WTC11 (cell line): ENCODE data around the gene TRDMT1. TPM values are rescaled to one million over a fixed set of nuclear protein-coding genes. Genes with fewer than 3 reads are reported as not detected.

Experiments
- ATAC-seq: fragments of 200-7000 bp; cut with Tn5 transposase; 2 replicates; pipeline ENCODE4 v1.10.0; 2021; ENCODE audit warnings: mild to moderate bottlenecking, moderate library complexity
- CTCF ChIA-PET: fragments of 300-600 bp; sonication (Branson Sonifier 250); formaldehyde crosslinking; loops from one replicate; lab custom pipeline; 2021; ENCODE audit warnings: antibody characterized with exemption; lab: Charles Lee
- POLR2A ChIA-PET: fragments of 350-600 bp; sonication (Branson Sonifier 250); formaldehyde crosslinking; loops from one replicate; lab custom pipeline; 2021; ENCODE audit warnings: antibody characterized with exemption; lab: Charles Lee
- DNase-seq: peaks from one replicate; pipeline ENCODE4 v3.0.0; 2021; ENCODE audit warnings: low spot score
- H3K27ac Mint-ChIP-seq: 2 replicates; pipeline ENCODE4 v1.8.0; 2021; ENCODE audit warnings: mixed read lengths
- H3K27me3 Mint-ChIP-seq: 2 replicates; pipeline ENCODE4 v1.8.0; 2021; ENCODE audit warnings: low read depth, mild to moderate bottlenecking, moderate library complexity, mixed read lengths
- H3K36me3 Mint-ChIP-seq: 2 replicates; pipeline ENCODE4 v1.8.0; 2021; ENCODE audit warnings: mixed read lengths
- H3K4me1 Mint-ChIP-seq: 2 replicates; pipeline ENCODE4 v1.8.0; 2022; ENCODE audit warnings: mixed read lengths
- H3K4me3 Mint-ChIP-seq: 2 replicates; pipeline ENCODE4 v1.8.0; 2021; ENCODE audit warnings: mild to moderate bottlenecking, moderate library complexity, mixed read lengths
- H3K9me3 Mint-ChIP-seq: 2 replicates; pipeline ENCODE4 v1.8.0; 2021; ENCODE audit warnings: mixed read lengths
- CREB1 ChIP-seq: sonication (generic); formaldehyde crosslinking; IDR thresholded peaks from 2 replicates; pipeline ENCODE4 v1.8.0; 2023; ENCODE audit warnings: mild to moderate bottlenecking, missing genetic modification reagents
- FOXJ3 ChIP-seq: sonication (generic); formaldehyde crosslinking; IDR thresholded peaks from 2 replicates; pipeline ENCODE4 v1.9.0; 2021; ENCODE audit warnings: missing genetic modification reagents, mild to moderate bottlenecking, borderline replicate concordance
- IRF2 ChIP-seq: sonication (generic); formaldehyde crosslinking; IDR thresholded peaks from 2 replicates; pipeline ENCODE4 v1.8.0; 2022; ENCODE audit warnings: low read depth, missing genetic modification reagents, borderline replicate concordance
- MXD4 ChIP-seq: fragments of 250-450 bp; sonication (Bioruptor Pico); IDR thresholded peaks from 2 replicates; pipeline ENCODE4 v1.8.0; 2021; ENCODE audit warnings: mild to moderate bottlenecking, moderate library complexity, borderline replicate concordance
- MYBL2 ChIP-seq: sonication (generic); formaldehyde crosslinking; IDR thresholded peaks from 2 replicates; pipeline ENCODE4 v1.8.1; 2023; ENCODE audit warnings: mild to moderate bottlenecking, moderate library complexity, missing genetic modification reagents
- SMAD4 ChIP-seq: sonication (generic); formaldehyde crosslinking; IDR thresholded peaks from 2 replicates; pipeline ENCODE4 v1.8.0; 2022; ENCODE audit warnings: mild to moderate bottlenecking, missing genetic modification reagents
- ZNF263 ChIP-seq: sonication (generic); formaldehyde crosslinking; IDR thresholded peaks from 2 replicates; pipeline ENCODE4 v1.8.1; 2022; ENCODE audit warnings: low read depth, mild to moderate bottlenecking, moderate library complexity, missing genetic modification reagents
- ZNF671 ChIP-seq: fragments of 250-450 bp; sonication (Bioruptor Pico); IDR thresholded peaks from 2 replicates; pipeline ENCODE4 v1.8.0; 2021; ENCODE audit warnings: mild to moderate bottlenecking
- total RNA-seq: library from RNA; stranded (reverse); gene quantifications from 3 replicates; pipeline ENCODE4 v1.2.3, GENCODE V29; 2021
- TF ChIP-seq, protein P1 (sequence below): sonication (generic); formaldehyde crosslinking; IDR thresholded peaks from 2 replicates; pipeline ENCODE4 v1.8.1; 2022; ENCODE audit warnings: missing genetic modification reagents, borderline replicate concordance
- TF ChIP-seq, protein P2 (sequence below): sonication (generic); formaldehyde crosslinking; IDR thresholded peaks from 2 replicates; pipeline ENCODE4 v1.8.1; 2023; ENCODE audit warnings: mild to moderate bottlenecking, missing genetic modification reagents, borderline replicate concordance
- TF ChIP-seq, protein P3 (sequence below): sonication (generic); formaldehyde crosslinking; IDR thresholded peaks from 2 replicates; pipeline ENCODE4 v1.8.0; 2023; ENCODE audit warnings: missing genetic modification reagents, mild to moderate bottlenecking, borderline replicate concordance
- TF ChIP-seq, protein P4 (sequence below): sonication (generic); formaldehyde crosslinking; IDR thresholded peaks from 2 replicates; pipeline ENCODE4 v1.8.0; 2022; ENCODE audit warnings: missing genetic modification reagents
- TF ChIP-seq, protein P5 (sequence below): sonication (generic); formaldehyde crosslinking; IDR thresholded peaks from 2 replicates; pipeline ENCODE4 v1.8.0; 2022; ENCODE audit warnings: mild to moderate bottlenecking, missing genetic modification reagents
- TF ChIP-seq, protein P6 (sequence below): sonication (generic); formaldehyde crosslinking; conservative IDR thresholded peaks from 2 replicates; pipeline ENCODE4 v1.8.1; 2023; ENCODE audit warnings: mild to moderate bottlenecking, low read depth, missing genetic modification reagents, moderate library complexity
- TF ChIP-seq, protein P7 (sequence below): sonication (generic); formaldehyde crosslinking; IDR thresholded peaks from 2 replicates; pipeline ENCODE4 v1.8.1; 2022; ENCODE audit warnings: mild to moderate bottlenecking, moderate library complexity, missing genetic modification reagents

Gene TRDMT1
- total RNA-seq, 1 experiment from 2014 or later: 11.7 TPM

DNA sequence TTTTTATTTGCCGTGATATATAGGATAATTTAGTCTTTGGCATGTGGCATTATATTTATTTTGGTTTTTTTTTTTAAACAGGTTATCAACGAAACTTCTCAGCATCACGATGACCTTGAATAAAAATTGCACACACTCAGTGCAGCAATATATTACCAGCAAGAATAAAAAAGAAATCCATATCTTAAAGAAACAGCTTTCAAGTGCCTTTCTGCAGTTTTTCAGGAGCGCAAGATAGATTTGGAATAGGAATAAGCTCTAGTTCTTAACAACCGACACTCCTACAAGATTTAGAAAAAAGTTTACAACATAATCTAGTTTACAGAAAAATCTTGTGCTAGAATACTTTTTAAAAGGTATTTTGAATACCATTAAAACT is 35.7 kb upstream of the TRDMT1 start (continued):
- TF ChIP-seq, protein P1, sequence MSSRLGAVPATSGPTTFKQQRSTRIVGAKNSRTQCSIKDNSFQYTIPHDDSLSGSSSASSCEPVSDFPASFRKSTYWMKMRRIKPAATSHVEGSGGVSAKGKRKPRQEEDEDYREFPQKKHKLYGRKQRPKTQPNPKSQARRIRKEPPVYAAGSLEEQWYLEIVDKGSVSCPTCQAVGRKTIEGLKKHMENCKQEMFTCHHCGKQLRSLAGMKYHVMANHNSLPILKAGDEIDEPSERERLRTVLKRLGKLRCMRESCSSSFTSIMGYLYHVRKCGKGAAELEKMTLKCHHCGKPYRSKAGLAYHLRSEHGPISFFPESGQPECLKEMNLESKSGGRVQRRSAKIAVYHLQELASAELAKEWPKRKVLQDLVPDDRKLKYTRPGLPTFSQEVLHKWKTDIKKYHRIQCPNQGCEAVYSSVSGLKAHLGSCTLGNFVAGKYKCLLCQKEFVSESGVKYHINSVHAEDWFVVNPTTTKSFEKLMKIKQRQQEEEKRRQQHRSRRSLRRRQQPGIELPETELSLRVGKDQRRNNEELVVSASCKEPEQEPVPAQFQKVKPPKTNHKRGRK (CRISPR knock-in tag): no peak
- TF ChIP-seq, protein P2, sequence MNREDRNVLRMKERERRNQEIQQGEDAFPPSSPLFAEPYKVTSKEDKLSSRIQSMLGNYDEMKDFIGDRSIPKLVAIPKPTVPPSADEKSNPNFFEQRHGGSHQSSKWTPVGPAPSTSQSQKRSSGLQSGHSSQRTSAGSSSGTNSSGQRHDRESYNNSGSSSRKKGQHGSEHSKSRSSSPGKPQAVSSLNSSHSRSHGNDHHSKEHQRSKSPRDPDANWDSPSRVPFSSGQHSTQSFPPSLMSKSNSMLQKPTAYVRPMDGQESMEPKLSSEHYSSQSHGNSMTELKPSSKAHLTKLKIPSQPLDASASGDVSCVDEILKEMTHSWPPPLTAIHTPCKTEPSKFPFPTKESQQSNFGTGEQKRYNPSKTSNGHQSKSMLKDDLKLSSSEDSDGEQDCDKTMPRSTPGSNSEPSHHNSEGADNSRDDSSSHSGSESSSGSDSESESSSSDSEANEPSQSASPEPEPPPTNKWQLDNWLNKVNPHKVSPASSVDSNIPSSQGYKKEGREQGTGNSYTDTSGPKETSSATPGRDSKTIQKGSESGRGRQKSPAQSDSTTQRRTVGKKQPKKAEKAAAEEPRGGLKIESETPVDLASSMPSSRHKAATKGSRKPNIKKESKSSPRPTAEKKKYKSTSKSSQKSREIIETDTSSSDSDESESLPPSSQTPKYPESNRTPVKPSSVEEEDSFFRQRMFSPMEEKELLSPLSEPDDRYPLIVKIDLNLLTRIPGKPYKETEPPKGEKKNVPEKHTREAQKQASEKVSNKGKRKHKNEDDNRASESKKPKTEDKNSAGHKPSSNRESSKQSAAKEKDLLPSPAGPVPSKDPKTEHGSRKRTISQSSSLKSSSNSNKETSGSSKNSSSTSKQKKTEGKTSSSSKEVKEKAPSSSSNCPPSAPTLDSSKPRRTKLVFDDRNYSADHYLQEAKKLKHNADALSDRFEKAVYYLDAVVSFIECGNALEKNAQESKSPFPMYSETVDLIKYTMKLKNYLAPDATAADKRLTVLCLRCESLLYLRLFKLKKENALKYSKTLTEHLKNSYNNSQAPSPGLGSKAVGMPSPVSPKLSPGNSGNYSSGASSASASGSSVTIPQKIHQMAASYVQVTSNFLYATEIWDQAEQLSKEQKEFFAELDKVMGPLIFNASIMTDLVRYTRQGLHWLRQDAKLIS (CRISPR knock-in tag): no peak
- no peak for TF ChIP-seq IRF2 (CRISPR knock-in tag)

DNA sequence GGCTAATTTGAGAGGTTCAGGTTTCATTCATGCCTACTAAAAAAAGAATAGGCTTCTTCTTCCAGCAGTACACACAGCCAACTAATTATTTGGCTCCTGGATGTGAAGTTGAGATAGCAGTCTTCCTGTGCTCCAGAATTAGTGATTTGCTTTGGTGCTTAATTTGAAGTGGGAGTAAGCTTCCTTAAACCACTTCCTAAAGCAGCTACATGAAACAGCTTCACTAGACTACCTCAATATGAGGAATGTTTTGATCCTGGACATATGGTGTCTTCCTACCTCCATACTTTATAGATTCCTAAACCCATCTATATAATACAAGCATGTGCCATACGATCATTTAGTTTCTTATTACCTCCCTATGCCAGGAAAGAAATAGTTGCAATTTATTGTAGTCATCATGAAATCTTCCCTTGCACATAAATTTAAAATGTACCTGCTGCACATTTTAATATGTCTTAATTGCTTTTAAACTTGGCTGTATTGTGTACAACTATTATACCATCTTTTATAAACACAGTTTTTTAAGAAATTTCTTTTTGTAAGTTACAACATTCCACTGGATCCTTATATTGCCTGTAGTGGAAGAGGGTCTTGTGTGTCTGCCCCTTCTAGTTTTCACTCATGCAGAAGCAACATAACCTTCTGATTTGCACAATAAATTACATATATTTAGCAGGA is 35.1 kb upstream of the TRDMT1 start:
- CTCF ChIA-PET: no interaction called here
- ATAC-seq (no peak), DNase-seq (no peak)
- Mint-ChIP-seq H3K4me3 (no peak overlapping the region), H3K27me3 (no peaks in the 10 kb centered on the region), H3K4me1 (peaks cover 7% of the 10 kb centered on the region; the same call in 1 of the 2 replicates), H3K9me3 (0 out of 2 replicates have a peak, but pooled peaks cover 6% of the 10 kb centered on the region), H3K27ac (no peak overlapping the region), H3K36me3 (peaks cover 29% of the 10 kb centered on the region)
- POLR2A ChIA-PET: no interaction called here
- TF ChIP-seq CREB1 (CRISPR knock-in tag): no peak
- no peak for TF ChIP-seq MXD4 (CRISPR knock-in tag)
- TF ChIP-seq MYBL2 (CRISPR knock-in tag): no peak
- TF ChIP-seq, protein P3, sequence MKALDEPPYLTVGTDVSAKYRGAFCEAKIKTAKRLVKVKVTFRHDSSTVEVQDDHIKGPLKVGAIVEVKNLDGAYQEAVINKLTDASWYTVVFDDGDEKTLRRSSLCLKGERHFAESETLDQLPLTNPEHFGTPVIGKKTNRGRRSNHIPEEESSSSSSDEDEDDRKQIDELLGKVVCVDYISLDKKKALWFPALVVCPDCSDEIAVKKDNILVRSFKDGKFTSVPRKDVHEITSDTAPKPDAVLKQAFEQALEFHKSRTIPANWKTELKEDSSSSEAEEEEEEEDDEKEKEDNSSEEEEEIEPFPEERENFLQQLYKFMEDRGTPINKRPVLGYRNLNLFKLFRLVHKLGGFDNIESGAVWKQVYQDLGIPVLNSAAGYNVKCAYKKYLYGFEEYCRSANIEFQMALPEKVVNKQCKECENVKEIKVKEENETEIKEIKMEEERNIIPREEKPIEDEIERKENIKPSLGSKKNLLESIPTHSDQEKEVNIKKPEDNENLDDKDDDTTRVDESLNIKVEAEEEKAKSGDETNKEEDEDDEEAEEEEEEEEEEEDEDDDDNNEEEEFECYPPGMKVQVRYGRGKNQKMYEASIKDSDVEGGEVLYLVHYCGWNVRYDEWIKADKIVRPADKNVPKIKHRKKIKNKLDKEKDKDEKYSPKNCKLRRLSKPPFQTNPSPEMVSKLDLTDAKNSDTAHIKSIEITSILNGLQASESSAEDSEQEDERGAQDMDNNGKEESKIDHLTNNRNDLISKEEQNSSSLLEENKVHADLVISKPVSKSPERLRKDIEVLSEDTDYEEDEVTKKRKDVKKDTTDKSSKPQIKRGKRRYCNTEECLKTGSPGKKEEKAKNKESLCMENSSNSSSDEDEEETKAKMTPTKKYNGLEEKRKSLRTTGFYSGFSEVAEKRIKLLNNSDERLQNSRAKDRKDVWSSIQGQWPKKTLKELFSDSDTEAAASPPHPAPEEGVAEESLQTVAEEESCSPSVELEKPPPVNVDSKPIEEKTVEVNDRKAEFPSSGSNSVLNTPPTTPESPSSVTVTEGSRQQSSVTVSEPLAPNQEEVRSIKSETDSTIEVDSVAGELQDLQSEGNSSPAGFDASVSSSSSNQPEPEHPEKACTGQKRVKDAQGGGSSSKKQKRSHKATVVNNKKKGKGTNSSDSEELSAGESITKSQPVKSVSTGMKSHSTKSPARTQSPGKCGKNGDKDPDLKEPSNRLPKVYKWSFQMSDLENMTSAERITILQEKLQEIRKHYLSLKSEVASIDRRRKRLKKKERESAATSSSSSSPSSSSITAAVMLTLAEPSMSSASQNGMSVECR (CRISPR knock-in tag): no peak
- TF ChIP-seq, protein P4, sequence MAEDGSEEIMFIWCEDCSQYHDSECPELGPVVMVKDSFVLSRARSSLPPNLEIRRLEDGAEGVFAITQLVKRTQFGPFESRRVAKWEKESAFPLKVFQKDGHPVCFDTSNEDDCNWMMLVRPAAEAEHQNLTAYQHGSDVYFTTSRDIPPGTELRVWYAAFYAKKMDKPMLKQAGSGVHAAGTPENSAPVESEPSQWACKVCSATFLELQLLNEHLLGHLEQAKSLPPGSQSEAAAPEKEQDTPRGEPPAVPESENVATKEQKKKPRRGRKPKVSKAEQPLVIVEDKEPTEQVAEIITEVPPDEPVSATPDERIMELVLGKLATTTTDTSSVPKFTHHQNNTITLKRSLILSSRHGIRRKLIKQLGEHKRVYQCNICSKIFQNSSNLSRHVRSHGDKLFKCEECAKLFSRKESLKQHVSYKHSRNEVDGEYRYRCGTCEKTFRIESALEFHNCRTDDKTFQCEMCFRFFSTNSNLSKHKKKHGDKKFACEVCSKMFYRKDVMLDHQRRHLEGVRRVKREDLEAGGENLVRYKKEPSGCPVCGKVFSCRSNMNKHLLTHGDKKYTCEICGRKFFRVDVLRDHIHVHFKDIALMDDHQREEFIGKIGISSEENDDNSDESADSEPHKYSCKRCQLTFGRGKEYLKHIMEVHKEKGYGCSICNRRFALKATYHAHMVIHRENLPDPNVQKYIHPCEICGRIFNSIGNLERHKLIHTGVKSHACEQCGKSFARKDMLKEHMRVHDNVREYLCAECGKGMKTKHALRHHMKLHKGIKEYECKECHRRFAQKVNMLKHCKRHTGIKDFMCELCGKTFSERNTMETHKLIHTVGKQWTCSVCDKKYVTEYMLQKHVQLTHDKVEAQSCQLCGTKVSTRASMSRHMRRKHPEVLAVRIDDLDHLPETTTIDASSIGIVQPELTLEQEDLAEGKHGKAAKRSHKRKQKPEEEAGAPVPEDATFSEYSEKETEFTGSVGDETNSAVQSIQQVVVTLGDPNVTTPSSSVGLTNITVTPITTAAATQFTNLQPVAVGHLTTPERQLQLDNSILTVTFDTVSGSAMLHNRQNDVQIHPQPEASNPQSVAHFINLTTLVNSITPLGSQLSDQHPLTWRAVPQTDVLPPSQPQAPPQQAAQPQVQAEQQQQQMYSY (CRISPR knock-in tag): no peak
- TF ChIP-seq, protein P5, sequence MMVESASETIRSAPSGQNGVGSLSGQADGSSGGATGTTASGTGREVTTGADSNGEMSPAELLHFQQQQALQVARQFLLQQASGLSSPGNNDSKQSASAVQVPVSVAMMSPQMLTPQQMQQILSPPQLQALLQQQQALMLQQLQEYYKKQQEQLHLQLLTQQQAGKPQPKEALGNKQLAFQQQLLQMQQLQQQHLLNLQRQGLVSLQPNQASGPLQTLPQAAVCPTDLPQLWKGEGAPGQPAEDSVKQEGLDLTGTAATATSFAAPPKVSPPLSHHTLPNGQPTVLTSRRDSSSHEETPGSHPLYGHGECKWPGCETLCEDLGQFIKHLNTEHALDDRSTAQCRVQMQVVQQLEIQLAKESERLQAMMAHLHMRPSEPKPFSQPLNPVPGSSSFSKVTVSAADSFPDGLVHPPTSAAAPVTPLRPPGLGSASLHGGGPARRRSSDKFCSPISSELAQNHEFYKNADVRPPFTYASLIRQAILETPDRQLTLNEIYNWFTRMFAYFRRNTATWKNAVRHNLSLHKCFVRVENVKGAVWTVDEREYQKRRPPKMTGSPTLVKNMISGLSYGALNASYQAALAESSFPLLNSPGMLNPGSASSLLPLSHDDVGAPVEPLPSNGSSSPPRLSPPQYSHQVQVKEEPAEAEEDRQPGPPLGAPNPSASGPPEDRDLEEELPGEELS (CRISPR knock-in tag): no peak
- no peak for TF ChIP-seq ZNF263 (CRISPR knock-in tag)
- TF ChIP-seq, protein P6, sequence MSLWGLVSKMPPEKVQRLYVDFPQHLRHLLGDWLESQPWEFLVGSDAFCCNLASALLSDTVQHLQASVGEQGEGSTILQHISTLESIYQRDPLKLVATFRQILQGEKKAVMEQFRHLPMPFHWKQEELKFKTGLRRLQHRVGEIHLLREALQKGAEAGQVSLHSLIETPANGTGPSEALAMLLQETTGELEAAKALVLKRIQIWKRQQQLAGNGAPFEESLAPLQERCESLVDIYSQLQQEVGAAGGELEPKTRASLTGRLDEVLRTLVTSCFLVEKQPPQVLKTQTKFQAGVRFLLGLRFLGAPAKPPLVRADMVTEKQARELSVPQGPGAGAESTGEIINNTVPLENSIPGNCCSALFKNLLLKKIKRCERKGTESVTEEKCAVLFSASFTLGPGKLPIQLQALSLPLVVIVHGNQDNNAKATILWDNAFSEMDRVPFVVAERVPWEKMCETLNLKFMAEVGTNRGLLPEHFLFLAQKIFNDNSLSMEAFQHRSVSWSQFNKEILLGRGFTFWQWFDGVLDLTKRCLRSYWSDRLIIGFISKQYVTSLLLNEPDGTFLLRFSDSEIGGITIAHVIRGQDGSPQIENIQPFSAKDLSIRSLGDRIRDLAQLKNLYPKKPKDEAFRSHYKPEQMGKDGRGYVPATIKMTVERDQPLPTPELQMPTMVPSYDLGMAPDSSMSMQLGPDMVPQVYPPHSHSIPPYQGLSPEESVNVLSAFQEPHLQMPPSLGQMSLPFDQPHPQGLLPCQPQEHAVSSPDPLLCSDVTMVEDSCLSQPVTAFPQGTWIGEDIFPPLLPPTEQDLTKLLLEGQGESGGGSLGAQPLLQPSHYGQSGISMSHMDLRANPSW (CRISPR knock-in tag): no peak
- TF ChIP-seq FOXJ3 (CRISPR knock-in tag): no peak
- TF ChIP-seq SMAD4 (CRISPR knock-in tag): no peak
- no peak for TF ChIP-seq ZNF671
- TF ChIP-seq, protein P7, sequence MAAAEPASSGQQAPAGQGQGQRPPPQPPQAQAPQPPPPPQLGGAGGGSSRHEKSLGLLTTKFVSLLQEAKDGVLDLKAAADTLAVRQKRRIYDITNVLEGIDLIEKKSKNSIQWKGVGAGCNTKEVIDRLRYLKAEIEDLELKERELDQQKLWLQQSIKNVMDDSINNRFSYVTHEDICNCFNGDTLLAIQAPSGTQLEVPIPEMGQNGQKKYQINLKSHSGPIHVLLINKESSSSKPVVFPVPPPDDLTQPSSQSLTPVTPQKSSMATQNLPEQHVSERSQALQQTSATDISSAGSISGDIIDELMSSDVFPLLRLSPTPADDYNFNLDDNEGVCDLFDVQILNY: no peak
